ENCODE measurements around the gene MAT2B.

The MAT2B gene

GRCh38 chr5:163467682-163468081 lies 37.7 kb upstream of the MAT2B start:
- TF ChIP-seq POLR2AphosphoS5 (IDR thresholded peaks at IDR 0.05; ENCODE audit: low read depth) (no peak), CTCF (IDR thresholded peaks at IDR 0.05; ENCODE audit: insufficient read depth, low read length) (no peak), SPI1 (IDR thresholded peaks at IDR 0.05; ENCODE audit: borderline replicate concordance, low read depth) (no peak), GABPA (IDR thresholded peaks at IDR 0.05; ENCODE audit: low read depth) (no peak), REST (IDR thresholded peaks at IDR 0.05; ENCODE audit: insufficient replicate concordance, low read depth) (no peak)
- H3K4me3 ChIP-seq (replicated peaks; ENCODE audit: insufficient read depth, low read length), result no peak overlapping the region
- no peaks in the 10 kb centered on the region for H3K27me3 ChIP-seq (ENCODE audit: insufficient read depth, poor library complexity, severe bottlenecking)
- DNase-seq (ENCODE audit: low read depth in 1 of 2, low spot score in 1 of 2), result no peak
- H3K27ac ChIP-seq (replicated peaks), result no peak overlapping the region

- TF ChIP-seq REST (IDR thresholded peaks at IDR 0.05; ENCODE audit: insufficient replicate concordance, low read depth), result no peak
- Histone ChIP-seq H3K27me3 (ENCODE audit: insufficient read depth, poor library complexity, severe bottlenecking) (no peaks in the 10 kb centered on the region), H3K4me3 (replicated peaks; ENCODE audit: insufficient read depth, low read length) (no peak overlapping the region), H3K27ac (replicated peaks) (no peak overlapping the region)
- no peak for DNase-seq (ENCODE audit: low read depth in 1 of 2, low spot score in 1 of 2)
These were observed 31.7 kb upstream of the MAT2B start for GRCh38 chr5:163473635-163474243.

- Histone ChIP-seq H3K27me3 (ENCODE audit: insufficient read depth, poor library complexity, severe bottlenecking) (no peaks in the 10 kb centered on the region), H3K27ac (replicated peaks) (no peak overlapping the region), H3K4me3 (replicated peaks; ENCODE audit: insufficient read depth, low read length) (no peak overlapping the region)
- no peak for DNase-seq (ENCODE audit: low read depth in 1 of 2, low spot score in 1 of 2)
- TF ChIP-seq REST (IDR thresholded peaks at IDR 0.05; ENCODE audit: insufficient replicate concordance, low read depth) (no peak), GABPA (IDR thresholded peaks at IDR 0.05; ENCODE audit: low read depth) (no peak), CTCF (IDR thresholded peaks at IDR 0.05; ENCODE audit: insufficient read depth, low read length) (no peak), POLR2AphosphoS5 (IDR thresholded peaks at IDR 0.05; ENCODE audit: low read depth) (no peak), SPI1 (IDR thresholded peaks at IDR 0.05; ENCODE audit: borderline replicate concordance, low read depth) (no peak)
These were observed 30.0 kb upstream of the MAT2B start for GRCh38 chr5:163475411-163475810.

Data from HL-60 (cell line).